Stimulated activated memory B cell treated with anti-CD40 and anti-IgM and Interleukin-4, amounts not matched to agents 10 μg/mL and 1 μg/mL and 100 μg/mL, for 72 hours (primary cell): ENCODE measurements around the gene CERS3.
A peak's percentile ranks its signal among the peaks of the same experiment; 100 is the strongest.

ENCODE experiments used
- ATAC-seq: fragments of 150-1000 bp; cut with Tn5 transposase; 2 replicates; pipeline ENCODE4 v1.10.0; 2021
- H3K27ac Mint-ChIP-seq: one replicate; pipeline ENCODE4 v1.8.0; 2022; ENCODE audit warnings: mild to moderate bottlenecking, mixed read lengths
- H3K27me3 Mint-ChIP-seq: one replicate; pipeline ENCODE4 v1.8.0; 2022; ENCODE audit warnings: mixed read lengths
- H3K36me3 Mint-ChIP-seq: one replicate; pipeline ENCODE4 v1.8.0; 2022; ENCODE audit warnings: mixed read lengths
- H3K4me1 Mint-ChIP-seq: one replicate; pipeline ENCODE4 v1.8.0; 2022; ENCODE audit warnings: mixed read lengths
- H3K4me3 Mint-ChIP-seq: one replicate; pipeline ENCODE4 v1.8.0; 2022; ENCODE audit warnings: mild to moderate bottlenecking, moderate library complexity, mixed read lengths
- H3K9me3 Mint-ChIP-seq: one replicate; pipeline ENCODE4 v1.8.0; 2022; ENCODE audit warnings: mixed read lengths

The CERS3 gene

DNA sequence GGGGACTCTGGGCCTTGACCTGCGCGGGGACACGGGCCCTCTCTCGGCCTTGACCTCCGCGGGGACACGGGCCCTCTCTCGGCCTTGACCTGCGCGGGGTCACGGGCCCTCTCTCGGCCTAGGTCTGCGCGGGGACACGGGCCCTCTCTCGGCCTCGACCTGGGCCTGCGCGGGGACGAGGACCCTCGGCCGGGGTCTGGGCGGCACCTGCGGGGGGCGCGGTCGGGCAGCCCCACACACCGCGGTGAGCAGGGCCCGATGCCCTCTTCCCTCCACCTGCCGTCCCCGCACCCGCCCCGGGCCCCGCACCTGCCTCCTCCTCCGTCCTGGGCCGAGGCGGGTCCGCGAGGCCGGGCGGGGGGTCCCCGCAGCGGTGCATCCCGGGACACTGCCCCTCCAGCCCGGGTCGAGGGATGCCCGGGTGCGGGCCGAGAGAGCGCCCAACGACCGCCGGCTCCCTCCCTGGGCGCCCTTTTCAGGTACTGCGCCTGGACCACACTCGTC, 15.6 kb upstream of the CERS3 start:
- H3K27me3 Mint-ChIP-seq = no peaks in the 10 kb centered on the region
- H3K9me3 Mint-ChIP-seq = no peaks in the 10 kb centered on the region
- no peak overlapping the region for H3K27ac Mint-ChIP-seq
- H3K4me3 Mint-ChIP-seq = no peak overlapping the region
- no peaks in the 10 kb centered on the region for H3K4me1 Mint-ChIP-seq
- peak; percentile 76 for ATAC-seq
- peaks cover 6% of the 10 kb centered on the region for H3K36me3 Mint-ChIP-seq

DNA sequence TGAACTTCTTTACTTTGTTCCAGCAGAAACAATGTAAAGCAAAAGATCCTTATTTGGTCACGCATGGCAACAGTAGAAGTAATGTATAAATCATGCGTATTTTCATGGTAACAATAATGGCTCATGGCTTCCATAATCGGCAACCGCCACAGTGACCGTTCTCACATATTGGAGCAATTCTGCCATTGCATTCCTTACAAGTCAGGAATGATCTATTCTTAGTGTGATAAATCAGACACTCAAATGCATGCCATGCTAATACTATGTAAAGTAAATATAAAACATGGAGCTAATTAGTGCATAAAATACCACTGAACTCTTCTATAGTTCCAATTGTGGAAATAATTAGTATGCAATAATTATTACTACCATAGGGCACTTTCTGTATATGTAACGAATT, 13.5 kb upstream of the CERS3 start:
- Mint-ChIP-seq H3K27me3 (no peaks in the 10 kb centered on the region), H3K36me3 (peaks cover 10% of the 10 kb centered on the region), H3K4me3 (no peak overlapping the region), H3K9me3 (peaks cover 6% of the 10 kb centered on the region), H3K27ac (no peak overlapping the region), H3K4me1 (peaks cover 7% of the 10 kb centered on the region)
- ATAC-seq = no peak

DNA sequence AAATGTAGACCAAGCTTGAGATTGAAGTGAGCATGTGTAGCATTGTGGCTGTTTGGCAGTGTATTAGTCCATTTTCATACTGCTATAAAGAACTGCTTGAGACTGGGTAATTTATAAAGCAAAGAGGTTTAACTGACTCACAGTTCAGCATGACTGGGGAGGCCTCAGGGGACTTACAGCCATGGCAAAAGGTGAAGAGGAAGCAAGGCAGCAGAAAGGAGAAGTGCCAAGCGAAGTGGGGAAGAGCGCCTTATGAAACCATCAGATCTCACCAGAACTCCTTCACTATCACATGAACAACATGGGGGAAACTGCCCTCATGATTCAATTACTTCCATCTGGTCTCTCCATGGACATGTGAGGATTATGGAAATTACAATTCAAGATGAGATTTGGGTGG, 8.6 kb upstream of the CERS3 start:
- H3K4me1 Mint-ChIP-seq = peaks cover 16% of the 10 kb centered on the region
- H3K4me3 Mint-ChIP-seq = no peak overlapping the region
- peaks cover 12% of the 10 kb centered on the region for H3K27me3 Mint-ChIP-seq
- H3K36me3 Mint-ChIP-seq = peaks cover 10% of the 10 kb centered on the region
- H3K27ac Mint-ChIP-seq = peak overlapping the region; percentile 5
- H3K9me3 Mint-ChIP-seq = peaks cover 6% of the 10 kb centered on the region
- ATAC-seq = peak; percentile 97

DNA sequence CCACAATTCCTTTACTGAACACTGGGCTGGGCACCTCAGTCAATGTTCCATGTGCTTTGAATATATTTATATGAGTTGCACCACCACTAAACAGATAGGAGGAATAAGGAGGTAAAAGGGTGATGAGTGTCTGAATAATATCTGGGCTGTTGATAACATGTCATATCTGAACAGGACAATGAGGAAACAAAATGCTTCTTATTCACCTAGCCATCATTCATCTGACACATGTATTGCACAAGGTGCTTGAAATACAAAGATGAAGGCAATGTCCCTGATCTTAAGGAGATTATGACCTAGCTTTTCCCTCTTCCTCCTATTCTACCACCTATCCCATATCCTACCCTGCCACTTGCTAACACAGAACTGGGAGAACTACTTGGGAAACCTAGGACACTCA, 8.0 kb upstream of the CERS3 start:
- peaks cover 12% of the 10 kb centered on the region for H3K27me3 Mint-ChIP-seq
- peaks cover 10% of the 10 kb centered on the region for H3K36me3 Mint-ChIP-seq
- peak overlapping the region; percentile 5 for H3K27ac Mint-ChIP-seq
- H3K4me3 Mint-ChIP-seq = no peak overlapping the region
- peaks cover 16% of the 10 kb centered on the region for H3K4me1 Mint-ChIP-seq
- ATAC-seq = no peak
- H3K9me3 Mint-ChIP-seq = peaks cover 6% of the 10 kb centered on the region

DNA sequence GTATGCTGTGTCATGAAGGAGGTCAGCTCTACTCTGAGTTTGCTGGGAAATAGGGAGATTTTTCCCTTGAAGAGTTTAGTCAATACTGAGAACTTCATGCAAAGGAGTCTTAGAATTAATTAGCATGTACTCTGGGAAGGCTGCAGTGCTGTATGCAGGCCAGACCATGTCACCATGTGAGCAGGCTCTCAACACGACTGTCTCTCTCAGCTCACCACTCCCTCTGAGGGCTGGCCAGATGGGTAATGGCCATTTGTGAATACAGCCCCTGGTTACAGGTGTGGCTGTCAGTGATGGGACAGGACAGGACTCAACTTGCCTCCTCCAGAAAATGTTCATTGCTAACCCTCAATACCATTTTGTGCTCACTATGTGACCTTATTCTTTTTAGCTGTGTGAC, 5.1 kb upstream of the CERS3 start:
- ATAC-seq = no peak

DNA sequence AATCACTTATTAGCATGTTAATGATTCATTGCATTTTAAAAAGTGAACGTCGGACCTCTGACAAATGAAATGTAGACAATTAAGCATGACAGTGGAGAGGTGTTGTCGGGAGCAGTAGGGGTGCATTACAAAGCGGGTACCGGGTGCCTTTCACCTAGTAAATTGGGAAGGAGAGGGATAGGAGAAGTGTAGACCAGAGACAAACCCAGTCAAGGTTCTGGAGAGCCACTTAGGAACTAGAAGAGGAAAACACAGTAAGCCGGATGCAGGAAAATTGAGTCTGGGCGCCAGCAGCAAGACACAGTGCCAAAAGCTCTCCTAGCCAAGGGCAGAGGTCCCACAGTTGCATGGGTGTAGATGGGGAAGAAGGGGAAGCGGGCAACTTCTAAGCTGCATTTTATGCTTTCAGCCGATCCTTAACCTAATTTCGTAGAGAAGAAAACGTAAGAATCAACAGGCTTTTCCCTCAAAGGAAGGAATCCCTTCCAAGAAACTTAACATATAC, 3.1 kb upstream of the CERS3 start:
- H3K36me3 Mint-ChIP-seq = no peaks in the 10 kb centered on the region
- no peak overlapping the region for H3K4me3 Mint-ChIP-seq
- no peak for ATAC-seq
- peaks cover 5% of the 10 kb centered on the region for H3K4me1 Mint-ChIP-seq
- peaks cover 12% of the 10 kb centered on the region for H3K27me3 Mint-ChIP-seq
- no peaks in the 10 kb centered on the region for H3K9me3 Mint-ChIP-seq
- no peak overlapping the region for H3K27ac Mint-ChIP-seq

More for the DNA sequence above, 5.1 kb upstream of the CERS3 start:
- Mint-ChIP-seq H3K4me3 (no peak overlapping the region), H3K9me3 (peaks cover under 1% of the 10 kb centered on the region), H3K36me3 (peaks cover 4% of the 10 kb centered on the region), H3K4me1 (peaks cover 16% of the 10 kb centered on the region), H3K27me3 (peaks cover 12% of the 10 kb centered on the region), H3K27ac (no peak overlapping the region)

DNA sequence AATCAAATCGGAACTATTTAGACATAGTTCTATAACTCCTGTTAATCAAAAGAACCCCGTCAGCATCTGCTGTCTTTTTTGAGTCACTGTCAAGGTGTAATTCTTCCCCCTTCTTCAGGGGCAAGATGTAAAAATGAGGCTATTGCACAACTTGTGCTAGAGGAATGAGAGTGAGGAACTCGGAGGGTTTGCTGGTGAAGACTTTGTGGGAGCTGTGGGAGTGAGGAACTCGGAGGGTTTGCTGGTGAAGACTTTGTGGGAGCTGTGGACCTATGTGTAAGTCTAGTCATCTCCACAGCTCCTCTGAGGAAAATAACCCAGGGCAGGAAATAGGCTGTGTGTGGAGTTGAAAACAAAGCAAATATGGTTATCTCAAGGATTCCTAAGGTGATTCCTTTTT, 2.5 kb upstream of the CERS3 start:
- Mint-ChIP-seq H3K4me1 (no peaks in the 10 kb centered on the region), H3K9me3 (no peaks in the 10 kb centered on the region), H3K27ac (no peak overlapping the region), H3K36me3 (no peaks in the 10 kb centered on the region), H3K4me3 (no peak overlapping the region), H3K27me3 (peaks cover 12% of the 10 kb centered on the region)
- ATAC-seq = no peak

DNA sequence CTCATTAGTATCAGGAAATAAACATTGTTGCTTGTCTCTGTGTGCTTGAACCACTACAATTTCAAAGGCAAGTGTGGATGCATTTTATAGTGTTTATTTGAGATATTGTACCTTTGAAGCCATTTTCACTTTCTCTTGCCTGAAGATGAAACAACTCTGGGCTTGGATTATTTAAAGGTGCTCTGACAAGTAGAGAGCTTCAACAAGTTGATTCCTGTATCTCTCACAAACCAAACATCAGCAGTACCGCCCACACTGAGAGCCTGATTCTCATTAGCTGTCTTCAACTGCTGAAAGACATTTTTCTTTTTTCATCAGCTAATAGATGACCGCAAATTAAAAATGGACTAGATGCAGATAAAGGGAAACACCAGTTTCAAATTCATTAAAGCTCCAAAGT, 806 bp upstream of the CERS3 start:
- no peak for ATAC-seq
- no peak overlapping the region for H3K27ac Mint-ChIP-seq
- H3K4me1 Mint-ChIP-seq = no peaks in the 10 kb centered on the region

DNA sequence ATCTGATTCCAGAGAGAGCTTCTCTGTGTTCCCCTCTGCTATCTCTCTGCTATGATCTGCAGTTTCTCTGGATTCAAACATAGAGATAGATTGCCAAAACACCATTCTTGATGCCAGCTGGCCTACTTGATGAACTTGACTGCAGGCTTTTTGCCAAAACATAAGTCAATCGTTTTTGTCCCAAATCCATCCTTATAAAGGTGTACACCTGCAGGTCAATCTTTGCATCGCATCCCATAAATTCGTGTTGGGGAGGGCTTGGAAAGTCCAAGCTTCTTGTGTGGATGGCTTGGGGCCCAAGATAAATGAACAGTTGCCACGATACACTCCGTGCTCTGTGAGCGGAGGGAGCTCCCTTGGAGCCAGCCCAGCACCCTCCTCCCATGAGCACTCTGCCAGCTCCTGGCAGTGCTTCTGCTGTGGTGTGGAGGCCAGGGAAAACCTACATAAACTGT, 2.7 kb downstream of the CERS3 start:
- peaks cover 3% of the 10 kb centered on the region for H3K4me1 Mint-ChIP-seq
- no peak for ATAC-seq
- no peaks in the 10 kb centered on the region for H3K27me3 Mint-ChIP-seq
- peaks cover 5% of the 10 kb centered on the region for H3K36me3 Mint-ChIP-seq
- H3K27ac Mint-ChIP-seq = no peak overlapping the region
- peaks cover 4% of the 10 kb centered on the region for H3K9me3 Mint-ChIP-seq
- H3K4me3 Mint-ChIP-seq = no peak overlapping the region

More for the DNA sequence above, 806 bp upstream of the CERS3 start:
- no peaks in the 10 kb centered on the region for H3K9me3 Mint-ChIP-seq
- peaks cover 12% of the 10 kb centered on the region for H3K27me3 Mint-ChIP-seq
- H3K36me3 Mint-ChIP-seq = no peaks in the 10 kb centered on the region
- H3K4me3 Mint-ChIP-seq = no peak overlapping the region

DNA sequence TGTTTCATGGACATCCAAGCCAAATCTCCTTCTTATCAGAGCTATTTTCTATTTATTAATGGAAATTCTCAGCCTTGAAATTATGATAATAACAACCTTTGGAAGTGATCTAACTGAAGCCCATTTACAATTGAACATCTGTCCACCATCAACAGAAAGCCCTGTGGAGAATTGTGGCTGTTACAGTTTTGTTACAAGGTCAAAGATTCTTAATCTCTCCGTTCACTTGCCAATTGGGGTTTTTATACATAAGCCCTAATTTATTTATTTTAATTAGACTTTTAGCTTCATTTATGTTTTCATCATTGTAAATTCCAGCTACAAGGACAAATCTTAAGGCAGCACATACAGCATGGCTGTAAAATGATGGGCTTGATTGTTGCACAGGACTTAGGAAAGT, 3.3 kb downstream of the CERS3 start:
- peaks cover 9% of the 10 kb centered on the region for H3K4me1 Mint-ChIP-seq
- H3K36me3 Mint-ChIP-seq = peaks cover 5% of the 10 kb centered on the region
- no peak overlapping the region for H3K4me3 Mint-ChIP-seq
- peaks cover 4% of the 10 kb centered on the region for H3K9me3 Mint-ChIP-seq
- no peaks in the 10 kb centered on the region for H3K27me3 Mint-ChIP-seq
- no peak for ATAC-seq
- no peak overlapping the region for H3K27ac Mint-ChIP-seq

DNA sequence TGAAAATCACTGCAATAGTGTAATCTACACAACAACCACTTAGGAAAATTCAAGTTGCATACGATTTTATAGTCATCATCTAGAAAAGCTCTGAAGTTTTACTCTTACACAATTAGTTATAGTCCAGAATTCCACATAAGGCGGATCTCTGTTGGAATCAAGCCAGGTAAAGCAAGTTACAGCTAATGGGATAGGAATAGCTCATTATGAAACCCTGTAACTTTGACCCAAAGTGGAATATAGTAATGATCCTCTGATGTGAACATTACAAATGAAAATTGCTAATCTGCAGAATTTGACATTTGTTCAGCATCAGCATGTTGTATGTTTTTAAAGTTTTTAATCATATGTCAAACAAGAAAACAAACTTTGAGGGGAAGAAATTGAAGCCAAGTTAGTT, 4.4 kb downstream of the CERS3 start:
- no peak for ATAC-seq
- Mint-ChIP-seq H3K36me3 (peaks cover 5% of the 10 kb centered on the region), H3K4me1 (peaks cover 14% of the 10 kb centered on the region), H3K9me3 (peaks cover 4% of the 10 kb centered on the region), H3K27me3 (no peaks in the 10 kb centered on the region), H3K27ac (no peak overlapping the region), H3K4me3 (no peak overlapping the region)

DNA sequence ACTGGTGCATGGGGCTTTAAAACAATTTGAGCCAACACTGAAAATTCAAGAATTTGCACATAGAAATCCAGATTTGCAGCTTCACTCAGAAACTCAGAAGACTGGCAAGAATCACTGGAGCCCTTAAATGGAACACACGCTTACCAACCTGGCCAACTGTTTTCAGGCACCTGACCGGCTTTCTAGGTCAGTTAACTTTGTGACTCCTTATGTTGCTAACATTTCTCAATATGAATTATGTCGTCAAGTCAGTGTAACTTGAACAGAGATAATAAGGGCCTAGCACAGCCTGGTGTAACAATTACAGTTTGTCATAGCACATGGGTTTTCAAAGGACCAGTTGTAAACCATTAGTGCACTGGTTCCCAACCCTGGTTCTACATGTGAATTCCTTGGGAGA, 6.8 kb downstream of the CERS3 start:
- Mint-ChIP-seq H3K4me3 (no peak overlapping the region), H3K27me3 (no peaks in the 10 kb centered on the region), H3K9me3 (peaks cover 4% of the 10 kb centered on the region), H3K4me1 (peaks cover 14% of the 10 kb centered on the region), H3K36me3 (peaks cover 5% of the 10 kb centered on the region), H3K27ac (no peak overlapping the region)
- no peak for ATAC-seq

DNA sequence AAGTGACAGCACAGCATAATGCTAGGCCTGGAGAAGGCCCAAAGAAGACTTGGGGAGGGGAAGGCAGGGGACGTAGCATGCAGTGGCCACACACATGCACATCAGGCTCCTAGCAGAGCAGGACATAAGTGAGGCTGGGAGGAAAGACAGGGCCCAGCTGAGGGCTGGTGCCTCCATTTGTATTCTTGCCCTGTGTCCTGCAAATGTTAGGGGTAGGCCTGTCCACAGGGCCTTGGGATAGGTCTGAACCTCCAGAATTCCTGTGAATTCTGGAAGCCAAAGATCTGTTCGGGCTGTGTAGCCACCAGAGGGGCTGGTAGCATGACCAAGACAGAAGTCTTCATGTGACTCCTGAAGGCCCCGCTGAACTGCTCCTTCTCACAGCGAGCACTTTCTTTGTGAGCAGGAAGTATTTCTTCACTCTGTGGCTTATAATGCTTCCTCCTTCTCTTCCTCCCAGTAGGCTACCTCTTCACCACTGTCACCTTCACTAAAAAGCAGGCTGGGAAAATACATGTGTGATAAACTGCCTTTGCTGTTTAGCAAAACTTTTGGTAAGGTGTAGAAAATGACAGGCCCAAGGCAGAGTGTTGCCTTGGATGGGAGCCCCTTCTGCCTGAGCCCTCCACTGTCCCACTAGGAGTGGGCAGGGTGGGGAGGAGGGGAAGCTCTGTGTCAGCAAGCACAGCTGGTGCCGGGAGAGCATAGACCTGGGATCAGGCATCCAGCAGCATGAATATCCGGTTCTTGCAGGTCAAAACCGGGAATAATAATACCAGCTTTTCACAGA, 8.4 kb downstream of the CERS3 start:
- Mint-ChIP-seq H3K36me3 (peaks cover 5% of the 10 kb centered on the region), H3K4me1 (peaks cover 14% of the 10 kb centered on the region), H3K4me3 (no peak overlapping the region), H3K9me3 (peaks cover 4% of the 10 kb centered on the region), H3K27ac (no peak overlapping the region), H3K27me3 (no peaks in the 10 kb centered on the region)
- ATAC-seq = no peak

DNA sequence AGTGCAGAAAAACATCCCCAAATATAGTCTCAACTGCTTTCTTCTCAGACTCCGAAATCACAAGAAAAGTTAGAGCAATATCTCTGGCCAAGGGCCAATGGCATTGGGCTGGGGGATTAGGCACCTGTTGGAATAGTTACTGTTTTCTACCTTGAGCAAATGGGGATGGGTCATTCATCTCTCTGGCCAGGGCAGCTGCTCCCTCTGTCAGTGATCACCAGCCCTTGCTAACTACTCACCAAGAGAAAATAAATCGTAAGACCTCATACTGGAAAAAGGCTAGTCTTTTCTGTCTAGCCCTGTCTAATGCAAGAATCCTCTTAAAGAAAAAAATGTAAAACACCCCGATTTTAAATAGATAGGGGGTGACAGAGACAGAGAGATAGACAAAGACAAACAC, 10.9 kb downstream of the CERS3 start:
- H3K9me3 Mint-ChIP-seq = peaks cover 1% of the 10 kb centered on the region

DNA sequence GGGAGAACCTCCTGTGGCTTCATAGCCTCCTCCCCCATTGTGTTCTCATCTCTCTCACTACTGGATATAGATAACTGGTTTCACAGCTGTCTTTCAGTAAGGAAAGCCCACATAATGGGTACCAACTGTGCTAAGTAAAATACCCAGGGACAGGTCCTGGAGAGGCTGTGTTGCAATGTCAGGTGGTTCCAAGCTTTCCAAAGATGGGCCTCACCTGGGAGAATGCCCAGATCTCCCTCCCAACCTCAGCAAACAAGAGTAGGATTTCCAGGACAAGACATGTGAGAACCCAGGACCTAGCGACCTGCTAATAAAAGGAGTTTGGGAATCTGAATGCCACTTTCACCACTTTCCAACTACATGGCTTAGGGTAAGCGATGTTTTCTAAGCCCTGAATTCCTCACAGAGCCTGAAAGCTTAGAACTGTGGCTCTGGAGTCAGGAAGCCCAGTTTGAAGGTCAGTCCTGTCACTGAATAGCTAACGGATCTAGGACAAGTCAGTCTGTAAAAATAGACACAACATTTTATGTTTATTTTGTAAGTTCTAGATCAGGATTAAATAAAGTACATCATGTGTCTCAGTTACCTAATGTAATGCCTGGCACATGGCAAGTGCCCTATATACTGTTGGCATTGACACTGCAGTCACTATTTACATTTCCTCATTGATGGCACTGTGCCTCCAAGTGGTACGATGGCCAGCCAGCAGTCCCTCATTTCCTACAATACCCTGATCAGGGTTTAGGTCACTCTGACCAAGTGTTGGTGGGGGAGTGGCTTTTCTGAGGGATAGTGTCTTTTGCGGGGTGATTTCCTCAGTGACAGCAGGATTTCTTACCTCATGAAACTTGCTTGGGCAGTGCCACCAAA, 11.9 kb downstream of the CERS3 start:
- no peak overlapping the region for H3K4me3 Mint-ChIP-seq
- no peaks in the 10 kb centered on the region for H3K36me3 Mint-ChIP-seq
- H3K27ac Mint-ChIP-seq = no peak overlapping the region
- no peaks in the 10 kb centered on the region for H3K27me3 Mint-ChIP-seq
- ATAC-seq = no peak
- H3K9me3 Mint-ChIP-seq = no peaks in the 10 kb centered on the region
- peaks cover 14% of the 10 kb centered on the region for H3K4me1 Mint-ChIP-seq

More for the DNA sequence above, 10.9 kb downstream of the CERS3 start:
- Mint-ChIP-seq H3K27me3 (no peaks in the 10 kb centered on the region), H3K36me3 (peaks cover under 1% of the 10 kb centered on the region), H3K4me1 (peaks cover 14% of the 10 kb centered on the region), H3K27ac (no peak overlapping the region), H3K4me3 (no peak overlapping the region)
- ATAC-seq = no peak
